Left kidney (tissue), 2 donors: Measurements from ENCODE around the gene ANGEL1. TPM values are rescaled to one million over a fixed set of nuclear protein-coding genes. Genes with fewer than 3 reads are reported as not detected.
A peak's percentile ranks its signal among the peaks of the same experiment; 100 is the strongest.

Experiments used
- DNase-seq: peaks from one replicate; pipeline ENCODE4 v3.0.0-alpha.2; 2013
- polyA plus RNA-seq: library from polyadenylated mRNA; unstranded; fragments of 120-200 nt; gene quantifications from one replicate; pipeline ENCODE4 v1.2.1, GENCODE V29; 2013; ENCODE audit not compliant: insufficient read length

Gene ANGEL1
- polyA plus RNA-seq, 1 donor, result 36.1 TPM

DNA sequence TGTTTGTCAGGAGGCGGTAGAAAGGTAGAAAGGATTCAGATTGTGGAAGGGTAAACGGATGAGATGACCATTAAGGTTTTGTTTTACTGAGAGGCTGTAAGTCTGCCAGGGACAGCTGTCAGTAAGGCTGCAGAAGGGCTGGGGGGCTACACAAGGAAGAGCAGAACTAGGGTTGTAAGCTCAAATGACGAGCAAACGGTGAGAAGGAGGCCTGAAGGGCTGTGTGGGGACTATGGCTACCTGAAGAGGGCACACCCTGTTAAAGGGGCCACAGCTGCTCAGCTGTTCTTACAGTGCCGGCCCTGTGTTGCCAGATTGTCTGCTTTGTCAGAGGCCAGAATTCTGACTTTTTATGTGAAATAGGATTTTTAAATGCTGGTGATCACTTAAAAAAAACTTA, 32.3 kb downstream of the ANGEL1 start:
- DNase-seq, result no peak

DNA sequence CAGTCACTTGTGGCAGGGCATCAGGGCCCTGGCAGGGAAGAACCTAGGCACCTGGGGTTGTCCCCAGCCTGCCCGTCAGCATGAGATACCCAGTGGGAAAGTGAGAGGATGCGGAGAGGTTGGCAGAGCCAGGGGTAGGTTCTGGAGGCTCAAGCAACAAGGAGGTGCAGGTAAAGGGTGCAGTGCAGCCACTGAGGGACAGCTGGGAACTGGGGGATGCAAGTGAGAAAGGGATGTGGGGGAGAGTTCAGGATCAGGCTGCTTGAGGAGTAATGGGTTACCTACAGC, 32.7 kb downstream of the ANGEL1 start:
- DNase-seq, result no peak

DNA sequence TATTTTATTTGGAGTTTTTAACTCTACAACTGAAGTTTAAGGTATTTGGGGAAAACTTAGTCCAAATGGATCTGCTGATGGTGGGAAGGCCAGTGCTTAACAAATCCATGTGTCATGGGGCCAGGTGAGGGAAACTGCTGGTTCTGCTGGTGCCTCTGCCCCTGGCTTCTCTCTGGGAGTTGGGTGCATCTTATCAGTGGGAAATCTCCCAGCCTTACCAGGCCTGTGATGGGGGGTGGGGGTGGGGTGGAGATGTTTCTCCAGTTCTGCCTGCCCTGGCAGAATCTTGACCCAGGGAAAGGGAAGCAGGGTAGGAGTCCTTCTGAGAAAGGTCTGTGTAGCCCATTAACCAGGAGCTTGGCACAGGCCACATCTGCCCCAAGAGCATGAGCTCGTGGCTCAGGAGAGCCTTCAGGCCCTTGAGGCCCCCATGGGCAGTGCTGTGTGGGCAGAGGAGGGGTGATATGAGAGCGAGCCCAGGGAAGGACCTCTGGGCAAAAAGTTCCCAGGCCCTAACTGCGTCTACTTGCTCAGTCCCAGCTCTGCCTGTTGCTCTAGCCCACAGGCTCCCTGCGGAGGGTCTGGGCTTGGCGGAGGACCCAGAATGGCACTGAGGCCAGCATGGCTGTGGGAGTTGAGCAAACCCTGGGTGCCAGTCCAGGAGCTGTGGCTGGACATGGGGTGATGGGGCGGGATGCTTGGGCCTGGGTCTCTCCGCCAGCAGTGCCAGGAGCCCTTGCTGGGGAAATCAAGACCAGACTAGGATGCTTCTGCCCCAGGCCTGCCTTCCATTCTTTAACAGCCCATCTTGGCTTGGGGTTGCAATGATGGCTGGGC, 33.2 kb downstream of the ANGEL1 start:
- no peak for DNase-seq

DNA sequence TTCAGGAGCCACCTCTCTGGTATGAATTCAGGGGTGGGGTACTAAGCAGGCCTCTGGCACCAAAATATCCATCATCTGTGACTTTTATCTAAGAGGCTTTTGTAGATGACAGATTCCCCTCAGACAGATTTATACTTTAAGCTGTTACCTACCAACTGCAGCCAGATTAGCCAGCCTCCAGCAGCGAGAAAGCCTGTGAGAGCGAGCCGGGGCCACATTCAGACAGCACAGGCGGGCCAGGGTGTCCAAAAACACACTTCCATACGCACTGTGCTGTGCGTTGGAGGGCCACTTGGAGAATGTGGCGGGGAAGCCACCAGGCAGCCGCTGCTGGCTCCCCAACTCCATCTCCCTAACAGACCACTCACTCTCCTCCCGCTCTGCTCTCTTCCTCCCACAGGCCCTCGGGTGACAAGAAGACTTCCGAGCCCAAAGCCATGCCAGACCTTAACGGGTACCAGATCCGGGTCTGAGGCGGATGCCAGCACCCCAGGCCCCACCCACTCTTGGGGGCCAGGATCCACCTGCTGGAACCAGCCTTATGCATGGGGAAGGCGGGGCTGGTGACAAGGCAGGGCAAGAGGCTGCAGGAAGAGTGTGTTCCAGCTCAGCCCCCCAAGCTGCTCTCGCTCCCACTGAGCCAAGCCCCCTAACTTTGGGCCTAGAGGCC, 34.0 kb downstream of the ANGEL1 start:
- no peak for DNase-seq

DNA sequence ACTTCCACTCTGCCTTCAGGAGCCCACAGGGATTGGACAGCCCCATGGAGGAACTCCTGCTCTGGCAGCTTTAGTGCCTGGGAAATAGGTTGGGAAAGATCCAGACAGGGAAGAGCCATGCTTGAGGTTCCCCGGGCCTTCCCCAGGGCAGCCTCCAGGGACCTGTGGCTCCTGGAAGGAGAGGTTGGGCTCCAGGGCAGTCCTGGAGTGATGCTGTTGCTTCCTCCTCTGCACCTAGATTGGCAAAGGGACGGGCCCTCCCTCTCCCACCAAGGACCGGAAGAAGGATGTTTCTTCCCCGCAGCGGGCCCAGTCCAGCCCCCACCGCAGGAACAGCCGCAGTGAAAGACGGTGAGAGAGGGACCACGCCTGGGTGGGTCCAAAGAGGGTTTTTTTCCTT, 35.0 kb downstream of the ANGEL1 start:
- no peak for DNase-seq

DNA sequence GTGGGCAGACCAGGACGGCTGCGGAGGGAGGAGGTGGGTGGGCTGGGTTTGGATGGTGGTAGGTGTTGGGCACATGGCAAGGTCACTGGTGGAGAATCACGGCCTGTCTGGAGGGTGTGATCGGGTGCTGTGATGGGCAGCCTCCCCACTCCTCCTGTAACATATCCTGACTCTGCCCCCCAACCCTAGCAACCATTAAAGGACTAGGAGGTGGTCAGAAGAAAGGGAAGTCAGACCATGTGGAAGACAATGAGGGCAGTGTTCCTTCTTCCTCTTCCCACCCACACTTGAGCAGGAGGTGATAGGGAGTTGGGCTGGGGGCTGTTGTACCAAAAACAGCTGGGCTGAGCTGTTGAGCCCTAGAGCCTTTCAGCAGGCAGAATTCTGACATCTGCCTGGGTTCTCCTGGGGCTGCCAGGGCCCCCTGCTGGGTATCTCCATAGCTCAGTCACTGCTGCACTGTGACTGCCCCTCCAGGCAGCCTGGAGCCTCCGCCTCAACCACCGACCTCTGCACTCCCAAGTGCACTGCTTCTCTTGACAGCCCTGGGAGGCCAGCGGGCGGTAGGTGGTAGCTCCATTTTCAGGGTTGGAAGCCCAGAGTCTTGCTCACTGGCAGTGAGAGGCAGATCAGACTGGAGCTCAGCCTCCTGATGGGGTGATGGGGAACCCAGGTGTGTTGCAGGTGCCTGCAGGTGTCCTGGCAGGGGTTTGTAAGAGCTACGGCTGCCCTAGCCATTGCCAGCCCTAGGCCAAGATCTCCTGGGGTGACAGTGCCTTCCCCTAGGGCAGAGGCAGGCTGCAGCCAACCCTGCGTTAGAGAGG, 36.0 kb downstream of the ANGEL1 start:
- DNase-seq, result no peak

DNA sequence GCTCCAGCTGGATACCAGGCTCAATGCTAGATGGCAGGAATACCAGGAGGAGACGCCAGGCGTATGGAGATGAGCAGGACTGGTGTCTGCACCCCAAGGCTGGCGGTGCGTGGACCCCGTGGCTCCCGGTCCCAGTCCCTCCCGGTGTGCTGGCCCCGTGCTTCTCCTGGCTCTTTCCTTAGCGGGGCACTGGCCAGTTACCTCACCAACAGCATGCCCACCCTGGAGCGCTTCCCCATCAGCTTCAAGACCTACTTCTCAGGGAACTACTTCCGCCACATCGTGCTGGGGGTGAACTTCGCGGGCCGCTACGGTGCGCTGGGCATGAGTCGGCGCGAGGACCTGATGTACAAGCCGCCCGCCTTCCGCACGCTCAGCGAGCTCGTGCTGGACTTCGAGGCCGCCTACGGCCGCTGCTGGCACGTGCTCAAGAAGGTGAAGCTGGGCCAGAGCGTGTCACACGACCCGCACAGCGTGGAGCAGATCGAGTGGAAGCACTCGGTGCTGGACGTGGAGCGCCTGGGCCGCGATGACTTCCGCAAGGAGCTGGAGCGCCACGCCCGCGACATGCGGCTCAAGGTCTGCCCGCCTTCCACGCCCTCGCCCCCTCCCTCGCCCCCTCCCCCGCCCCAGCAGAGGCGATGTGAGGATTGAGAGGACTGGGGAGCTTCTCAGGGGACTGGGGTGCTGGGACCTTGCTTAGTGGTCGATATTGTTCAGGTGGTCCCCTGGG, 36.8 kb downstream of the ANGEL1 start:
- DNase-seq, result no peak

DNA sequence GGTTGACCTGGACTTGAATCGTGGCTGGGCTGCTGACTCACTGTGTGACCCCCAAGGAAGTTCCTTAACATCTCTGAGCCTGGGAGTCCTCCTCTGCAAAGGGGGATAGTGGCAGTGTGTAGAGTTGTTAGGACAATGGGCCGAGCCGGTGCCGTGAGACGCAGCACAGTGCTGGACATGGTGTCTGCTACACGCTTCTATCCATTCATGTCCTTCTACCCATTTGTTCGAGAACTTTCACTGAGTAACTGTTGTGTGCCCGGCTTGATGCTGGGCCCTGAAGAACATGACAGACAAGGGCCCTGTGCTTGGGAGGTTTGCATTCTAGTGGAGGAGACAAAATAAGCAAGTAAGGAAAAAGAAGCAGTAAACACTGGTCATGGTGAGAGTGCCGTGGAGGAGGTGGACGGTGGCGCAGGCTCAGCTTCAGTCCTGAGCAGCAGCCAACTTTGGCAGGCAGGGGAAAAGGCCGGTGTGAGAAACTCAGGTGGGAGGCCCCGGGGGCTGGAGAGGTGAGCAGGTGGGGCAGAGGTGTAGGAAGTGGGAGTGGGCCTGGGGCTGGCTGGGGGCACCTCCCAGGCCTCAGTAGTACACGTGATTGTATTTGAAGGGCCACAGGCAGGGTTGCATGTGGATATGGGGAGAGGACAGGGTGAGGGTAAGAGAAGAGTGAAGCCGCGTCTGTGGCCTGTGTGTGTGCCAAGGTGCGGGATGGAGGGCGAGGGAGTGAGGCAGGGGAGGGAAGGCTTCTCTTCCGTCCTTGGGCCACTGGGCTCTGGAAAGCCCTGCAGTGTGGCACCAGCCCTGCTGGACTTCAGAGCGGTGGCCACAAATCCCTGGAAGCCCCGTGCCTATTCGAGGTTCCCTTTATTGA, 37.6 kb downstream of the ANGEL1 start:
- DNase-seq, result no peak

DNA sequence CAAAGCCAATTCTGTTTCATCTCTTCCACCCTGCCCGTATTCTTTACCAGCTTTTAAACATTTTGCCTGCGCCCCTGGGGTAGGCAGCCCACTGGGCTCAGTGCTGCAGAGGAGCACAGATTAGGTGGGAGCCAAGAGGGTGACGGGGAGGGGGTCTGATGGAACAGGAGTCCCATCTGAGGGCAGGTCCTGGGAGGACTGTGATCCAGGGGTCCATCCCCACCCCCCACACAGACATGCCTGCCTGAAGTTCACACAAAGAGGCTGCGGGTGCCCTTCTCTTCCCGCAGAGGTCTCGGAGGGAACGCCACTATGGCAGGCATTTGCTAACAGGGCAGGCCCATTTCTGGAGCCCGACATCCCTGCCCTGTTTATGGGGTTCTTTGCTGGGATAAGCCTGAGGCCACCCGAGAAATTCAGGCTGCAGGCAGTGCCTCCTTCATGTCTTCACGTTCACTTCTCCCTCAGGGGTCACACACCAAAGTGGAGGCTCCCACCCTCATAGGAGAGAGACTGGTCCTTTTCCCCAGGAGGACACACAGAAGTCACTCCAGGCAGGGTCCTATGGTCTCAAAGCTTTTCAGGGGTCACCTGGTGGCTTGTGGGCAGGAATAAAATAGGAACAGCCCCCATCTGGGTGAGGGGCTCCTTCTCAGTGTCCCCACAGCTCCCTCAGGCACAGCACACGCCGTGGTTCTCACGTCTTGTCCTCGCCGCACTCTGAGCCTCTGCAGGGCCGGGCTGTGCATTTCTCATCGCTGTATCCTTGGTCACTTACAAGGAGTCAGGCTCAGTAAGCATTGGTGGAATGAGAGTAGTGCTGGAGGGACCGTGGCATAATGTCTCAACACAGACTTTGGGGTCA, 38.5 kb downstream of the ANGEL1 start:
- DNase-seq, result no peak

DNA sequence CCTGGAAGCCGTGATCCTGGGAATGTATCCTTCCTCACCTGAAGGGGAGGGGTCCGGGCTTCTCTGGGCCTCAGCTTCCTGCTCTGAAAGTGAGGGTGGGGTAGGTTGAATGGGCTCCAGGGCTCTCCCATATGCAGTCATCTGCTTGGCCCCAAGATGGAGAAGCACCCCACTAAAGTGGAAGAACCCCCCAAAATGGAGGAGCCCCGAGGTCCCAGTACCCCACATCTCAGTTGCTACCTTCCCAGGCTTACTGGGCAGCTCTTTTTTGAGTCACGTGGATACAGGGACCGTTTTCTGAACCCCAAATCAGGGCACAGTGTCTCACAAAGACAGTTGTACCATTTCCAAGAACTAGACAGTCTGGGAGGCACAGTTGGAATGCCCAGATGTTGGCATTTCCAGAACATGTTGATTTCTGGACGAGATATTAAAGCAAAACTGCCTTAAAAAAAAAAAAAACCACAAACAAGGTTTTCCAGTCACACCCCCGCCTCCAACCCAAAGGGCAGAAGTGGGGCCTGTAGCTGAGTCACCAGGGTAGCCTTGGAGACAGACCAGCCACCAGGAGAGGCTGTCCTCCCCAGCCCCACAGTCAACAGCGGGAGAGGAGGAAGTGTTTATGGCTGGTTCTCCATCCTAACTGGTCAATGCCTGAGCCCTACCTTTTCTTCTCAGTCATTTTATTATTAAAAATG, 39.3 kb downstream of the ANGEL1 start:
- no peak for DNase-seq

DNA sequence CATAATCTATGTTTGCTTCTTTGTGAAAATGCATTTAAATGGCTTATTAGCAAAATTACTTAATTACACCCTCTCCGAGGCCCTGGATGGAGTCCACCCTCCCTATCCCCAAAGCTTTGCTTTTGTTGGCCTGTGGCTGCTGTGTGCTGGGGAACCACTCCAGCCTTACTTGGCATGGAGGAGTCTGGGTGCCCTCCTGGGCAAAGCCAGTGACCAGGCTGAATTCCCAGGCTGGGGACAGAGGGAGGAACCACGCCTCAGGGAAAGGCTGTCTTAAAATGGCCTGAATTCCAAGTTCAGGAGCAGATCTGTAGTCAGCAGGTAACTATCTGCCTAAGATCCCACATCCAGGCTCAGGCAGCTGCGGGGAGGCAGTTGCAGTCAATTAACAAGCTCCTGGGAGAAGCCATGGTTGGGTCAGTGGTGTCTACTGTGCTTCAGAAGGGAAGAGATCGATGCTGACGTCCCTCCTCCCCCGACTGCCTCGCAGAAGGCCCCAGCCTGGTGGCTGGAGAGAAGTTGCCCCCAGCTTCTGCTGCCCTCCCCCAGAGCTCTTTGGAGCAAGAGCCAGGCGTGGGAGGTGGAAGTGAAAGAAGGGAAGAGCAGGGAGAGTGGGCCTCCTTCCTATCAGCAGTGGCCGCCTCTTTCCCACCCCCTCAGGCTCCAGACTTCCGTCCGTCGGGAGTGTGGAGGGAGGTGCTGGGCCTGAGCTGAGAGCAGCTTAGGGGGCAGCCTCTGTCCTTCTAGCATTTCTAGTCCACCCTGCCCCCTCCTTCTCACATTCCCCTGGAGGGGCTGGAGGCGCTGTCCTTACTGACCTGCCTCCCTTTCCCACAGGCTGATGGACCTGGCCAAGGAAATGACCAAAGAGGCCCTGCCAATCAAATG, 40.1 kb downstream of the ANGEL1 start:
- peak; percentile 85 for DNase-seq

DNA sequence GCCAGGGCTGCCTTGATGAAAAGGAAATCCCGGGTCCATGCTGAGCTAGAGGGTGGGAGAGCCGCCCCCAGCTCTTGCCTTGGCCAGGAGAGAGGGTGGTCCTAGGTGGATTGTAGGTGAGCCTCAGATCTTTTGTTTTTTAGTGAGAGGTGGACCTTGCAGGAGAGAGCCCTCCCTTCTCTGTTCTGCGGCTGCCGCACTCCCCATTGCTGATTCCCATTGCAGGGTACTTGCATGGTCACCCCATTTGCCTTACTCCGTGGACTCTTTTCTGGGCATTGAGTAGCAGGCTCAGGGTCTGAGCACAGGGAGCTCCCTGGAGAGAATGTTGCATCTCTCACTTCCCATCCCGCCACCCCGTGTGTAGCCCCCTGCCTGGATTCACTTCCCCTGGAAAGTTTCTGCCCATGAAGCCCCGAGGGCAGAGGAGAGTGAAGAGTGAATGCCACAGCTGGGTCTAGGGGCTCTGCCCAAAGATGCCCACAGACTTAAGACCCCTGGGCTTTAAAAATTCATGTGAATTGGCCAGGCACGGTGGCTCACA, 41.2 kb downstream of the ANGEL1 start:
- no peak for DNase-seq

DNA sequence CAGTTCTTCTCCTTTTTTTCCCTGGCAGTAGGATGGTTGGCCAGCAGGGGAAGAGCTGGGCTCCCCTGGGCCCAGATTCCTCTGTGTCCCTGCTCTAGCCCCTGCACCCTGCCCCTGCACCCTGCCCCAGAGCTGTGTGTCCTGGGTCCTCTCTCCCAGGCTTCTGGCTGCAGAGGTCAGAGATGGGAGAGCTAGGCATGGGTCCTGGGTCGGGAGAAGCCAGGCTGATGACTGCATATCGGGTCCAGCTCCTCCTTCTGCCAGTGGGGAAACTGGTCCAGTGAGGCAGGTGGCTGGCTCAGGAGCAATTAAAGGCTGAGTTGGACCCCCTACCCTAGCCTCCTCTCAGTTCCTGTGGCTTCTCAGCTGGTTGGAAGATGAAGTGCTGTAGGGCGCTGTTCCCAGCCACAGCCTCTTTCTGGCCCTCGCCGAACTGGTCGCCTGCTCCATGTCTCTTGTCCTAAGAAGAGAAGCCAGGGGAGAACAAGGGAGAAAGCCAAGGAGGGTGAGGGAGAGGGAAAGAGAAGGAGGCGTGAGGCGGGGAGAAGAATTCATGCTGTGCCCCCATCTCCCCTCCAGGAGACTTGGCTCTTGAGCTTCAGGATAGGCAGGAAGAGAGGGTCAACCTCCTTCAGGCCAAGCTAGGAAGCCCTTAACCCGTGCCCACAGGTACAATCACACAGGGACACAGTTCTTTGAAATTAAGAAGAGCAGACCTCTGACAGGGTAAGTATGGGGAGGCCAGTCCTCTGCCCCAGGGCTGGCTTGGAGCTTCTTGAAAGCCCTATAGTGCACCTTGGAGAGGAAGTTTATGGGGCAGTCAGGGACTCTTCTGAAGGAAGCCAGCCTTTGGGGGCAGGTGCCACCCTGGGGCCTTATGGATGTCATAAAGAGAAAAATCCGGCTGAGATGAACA, 41.9 kb downstream of the ANGEL1 start:
- DNase-seq, result no peak

DNA sequence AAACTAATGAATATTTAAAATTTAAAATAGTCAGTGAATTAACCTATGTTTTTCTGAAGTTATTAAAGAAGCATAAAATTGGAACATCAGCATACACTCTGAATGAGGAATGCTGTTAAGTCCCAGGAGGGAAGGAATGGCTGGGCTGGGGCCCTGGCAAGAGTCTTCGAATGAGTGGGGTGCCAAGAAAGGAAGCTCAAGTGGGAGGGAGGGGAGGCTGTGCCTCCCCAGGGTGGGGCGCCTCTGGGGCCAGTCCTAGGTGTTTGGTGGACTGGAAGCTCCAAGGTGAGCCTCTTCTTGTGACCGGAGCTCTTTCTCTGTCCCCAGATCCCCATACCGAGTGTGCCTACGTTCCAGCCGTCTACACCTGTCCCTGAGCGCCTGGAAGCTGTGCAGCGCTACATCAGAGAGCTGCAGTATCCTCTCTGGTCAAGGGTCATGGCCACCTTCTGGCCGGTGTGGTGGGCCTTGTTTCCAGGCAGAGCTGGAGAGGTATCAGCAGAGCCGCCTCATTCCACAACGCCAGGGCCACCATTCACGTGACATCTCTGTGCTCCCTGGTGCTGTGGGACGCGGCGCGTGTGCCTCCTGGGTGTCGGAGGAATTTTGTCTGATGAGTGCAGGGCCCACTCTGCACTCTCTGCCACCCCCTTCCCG, 42.9 kb downstream of the ANGEL1 start:
- DNase-seq, result no peak

DNA sequence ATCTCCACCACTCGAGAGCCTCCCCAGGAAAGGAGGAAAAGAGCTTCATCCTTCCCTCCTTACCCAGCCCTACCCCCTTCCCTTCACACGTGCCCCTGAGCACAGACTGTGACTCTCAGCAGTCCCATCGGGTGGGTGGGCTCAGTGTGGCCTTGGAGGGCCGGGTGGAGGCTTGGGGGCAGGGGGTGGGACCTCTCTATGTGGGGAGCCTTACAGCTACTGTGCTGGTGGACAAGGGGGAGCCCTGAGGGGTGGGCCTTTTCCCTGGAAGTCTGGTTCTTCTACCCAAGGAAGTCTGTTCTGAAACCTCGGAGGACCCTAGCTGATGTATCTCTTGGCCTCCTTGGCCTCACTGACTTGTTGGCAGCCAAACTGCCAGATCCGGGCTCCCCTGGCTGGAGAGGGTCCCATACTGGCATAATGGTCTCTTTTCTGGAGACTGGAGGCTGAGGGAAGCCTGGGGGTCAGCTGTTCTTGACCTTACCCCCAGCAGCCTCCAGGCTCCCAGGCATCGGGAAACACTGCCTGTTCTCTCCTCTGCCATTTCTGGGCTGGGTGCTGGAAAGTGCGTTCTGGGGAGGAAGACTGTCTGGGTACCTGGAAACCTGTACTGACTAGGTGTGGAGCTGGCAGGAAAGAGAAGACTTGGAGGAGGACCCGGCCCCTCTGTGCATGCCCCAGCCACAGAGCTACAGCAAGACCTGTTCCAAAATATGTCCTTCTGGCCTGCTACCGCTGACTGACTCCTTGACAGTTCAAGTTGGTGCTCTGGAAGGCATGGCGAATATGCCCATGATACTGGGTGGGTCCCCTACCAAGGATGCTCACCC, 43.8 kb downstream of the ANGEL1 start:
- DNase-seq, result no peak
